ENCODE measurements around the gene MTMR3.

GRCh38 chr22:29842172-29842571 is 40.8 kb upstream of the MTMR3 start:
- TF ChIP-seq CTCF (IDR thresholded peaks at IDR 0.05 in 4 of 5, conservative IDR thresholded peaks at IDR 0.05 in 1 of 5) (no peak), POLR2A (IDR thresholded peaks at IDR 0.05) (no peak)

Data from gastrocnemius medialis (tissue), 4 donors.